GM04503 (cell line): ENCODE results near the gene SLC35F4.

ENCODE experiments used
- DNase-seq: peaks from one replicate; pipeline ENCODE4 v3.0.0-alpha.2; 2012; ENCODE audit warnings: low read depth

SLC35F4 gene

GRCh38 chr14:57526942-57527341 is 338.9 kb downstream of the SLC35F4 start:
- DNase-seq = no peak

GRCh38 chr14:57519043-57519442 is 346.8 kb downstream of the SLC35F4 start:
- DNase-seq = no peak
